Heart right ventricle (tissue), 16 donors: Measurements from ENCODE around the gene SHROOM4. TPM values are rescaled to one million over a fixed set of nuclear protein-coding genes. Genes with fewer than 3 reads are reported as not detected.

Source experiments
- ATAC-seq, 8 donors: fragments of 200-7000 bp; cut with Tn5 transposase; one replicate each; pipeline ENCODE4 v1.9.1; 2020; ENCODE audit warnings: mild to moderate bottlenecking in 8 of 8, moderate library complexity in 8 of 8, moderate number of reproducible peaks in 1 of 8
- DNase-seq, 2 donors: peaks; one replicate each; pipeline ENCODE4 v3.0.0-alpha.2; 2020
- H3K27ac ChIP-seq, 10 donors: fragments of 200-600 bp; sonication (generic) in 2 of 10; one replicate each; pipeline versions ENCODE4 v1.5.0 to v1.8.0; 2020 to 2022; ENCODE audit warnings: mild to moderate bottlenecking in 3 of 10
- H3K27me3 ChIP-seq, 7 donors: fragments of 200-600 bp; one replicate each; pipeline ENCODE4 v1.8.0; 2021 to 2022; ENCODE audit warnings: mild to moderate bottlenecking in 2 of 7
- H3K36me3 ChIP-seq, 9 donors: fragments of 200-600 bp; sonication (generic) in 1 of 9; one replicate each; pipeline versions ENCODE4 v1.5.0 to v1.8.0; 2020 to 2022; ENCODE audit warnings: mild to moderate bottlenecking in 2 of 9
- H3K4me1 ChIP-seq, 9 donors: fragments of 200-600 bp; sonication (generic) in 1 of 9; one replicate each; pipeline versions ENCODE4 v1.5.0 to v1.8.0; 2020 to 2022; ENCODE audit warnings: mild to moderate bottlenecking in 4 of 9
- H3K4me3 ChIP-seq, 10 donors: fragments of 200-600 bp; sonication (generic) in 2 of 10; one replicate each; pipeline versions ENCODE4 v1.5.0 to v1.8.0; 2020 to 2022; ENCODE audit warnings: mild to moderate bottlenecking in 7 of 10, moderate library complexity in 2 of 10
- H3K9me3 ChIP-seq, 11 donors: fragments of 200-600 bp in 10 of 11; sonication (generic) in 2 of 11; one replicate each; pipeline versions ENCODE4 v1.5.0 to v1.8.0; 2013 to 2022; ENCODE audit warnings: mild to moderate bottlenecking in 2 of 11, control low read depth in 1 of 11, moderate library complexity in 1 of 11
- CTCF ChIP-seq, 9 donors: fragments of 200-600 bp; sonication (generic) in 2 of 9; IDR thresholded peaks; one replicate each; pipeline versions ENCODE4 v1.5.0 to v1.8.0; 2021 to 2022; ENCODE audit warnings: antibody characterized with exemption in 9 of 9, mild to moderate bottlenecking in 5 of 9, moderate library complexity in 1 of 9
- WGBS, 2 donors: extraction: QIAGEN DNeasy Blood & Tissue Kit; methylation state at CpG; one replicate each; pipeline ENCODE4 v1.1.7; 2013; ENCODE audit warnings: inconsistent platforms in 1 of 2; 5-methylcytosine and 5-hydroxymethylcytosine counted together
- intact Hi-C, 10 donors: fragments of 100-400 bp; cut with DNase I; formaldehyde crosslinking; loops; one replicate each; pipeline versions ENCODE4 v1.11.1 to v1.14.2; 2022
- polyA plus RNA-seq, 2 donors: library from polyadenylated mRNA; stranded (reverse); fragments of 200-250 nt; gene quantifications; one replicate each; pipeline ENCODE4 v1.2.3, GENCODE V29; 2013
- total RNA-seq, 10 donors: library from RNA; stranded (reverse); fragmentation: NEBNext Ultra II Directional in 3 of 10; extraction: Animal tissue kit (Norgen Biotek cat#: 25700) in 3 of 10; gene quantifications; one replicate each; pipeline versions ENCODE4 v1.2.1 to v1.2.4, GENCODE V29; 2021 to 2023
- donor health status: Arrhythmogenic right ventricular cardiomyopathy.
- donor health status: ischemic (EF 13 %, LVEDD 7.1; RV severe dilation, severe dysfunction).
- donor health status: healthy with polysubstance abuse.
- donor health status: DM: no; HTN: yes; CAD: no.
- donor health status: DM: no; HTN: no; CAD: no.
- donor health status: ischemic (EF 25% LVEDD 6.9; RV normal size, moderate dysfunction).
- donor health status: ischemic (EF 25% LVEDD 5.7; RV mildly dilated, moderate dysfunction).
- donor health status: healthy.
- donor health status: DM: yes; HTN: yes; CAD: no.
- donor health status: Ischemic cardiomyopathy.
- donor health status: ischemic (EF 35%, LVEDD 5.7; RV mildly dilated, moderate dysfunction).
- donor health status: nonischemic (EF 11% LVEDD 7.7; RV severe dilation, severe dysfunction).
- donor health status: DM: yes; HTN: yes; CAD: no.
- donor health status: PGD.
- donor health status: ischemic (EF 29% LVEDD 5.4; RV normal size, mild dysfunction).
- donor health status: nonischemic (EF 23%, LVEDD 6.1; RV moderate dilation, normal function).

SHROOM4 gene
- total and polyA plus RNA-seq, 12 donors, result 3.6 to 17.9 (median 11.0) TPM

GRCh38 chrX:50627696-50628095, 186.3 kb downstream of the SHROOM4 start:
- Histone ChIP-seq H3K27ac (peak overlapping the region in 3 of 10 donors; percentile 9 to 44 (median 23)), H3K4me3 (no peak overlapping the region), H3K36me3 (peaks cover 0 to 25% (median 0%) of the 10 kb centered on the region in 9 donors), H3K4me1 (peaks cover 0 to 25% (median 8%) of the 10 kb centered on the region in 9 donors), H3K27me3 (peaks cover 0 to 4% (median 0%) of the 10 kb centered on the region in 7 donors), H3K9me3 (no peaks in the 10 kb centered on the region)
- no peak for TF ChIP-seq CTCF (IDR thresholded peaks at IDR 0.05)
- ATAC-seq (no peak), DNase-seq (no peak)
- intact Hi-C loops, result no loop called here
- WGBS, 2 donors, result 43 to 46% methylated on average over 2 of the region's 2 CpGs

GRCh38 chrX:50626432-50626831, 187.6 kb downstream of the SHROOM4 start:
- no peak for ATAC-seq
- Histone ChIP-seq H3K4me1 (peaks cover 0 to 25% (median 8%) of the 10 kb centered on the region in 9 donors), H3K4me3 (no peak overlapping the region), H3K36me3 (peaks cover 0 to 24% (median 0%) of the 10 kb centered on the region in 9 donors), H3K9me3 (no peaks in the 10 kb centered on the region), H3K27ac (no peak overlapping the region), H3K27me3 (peaks cover 0 to 15% (median 0%) of the 10 kb centered on the region in 7 donors)
- DNase-seq, result no peak
- 90 to 93% methylated on average over 4 of the region's 4 CpGs for WGBS, 2 donors
- TF ChIP-seq CTCF (IDR thresholded peaks at IDR 0.05), result no peak
- intact Hi-C loops, result no loop called here

GRCh38 chrX:50622751-50623150, 191.2 kb downstream of the SHROOM4 start:
- H3K36me3 ChIP-seq, result peaks cover 0 to 29% (median 0%) of the 10 kb centered on the region in 9 donors
- no peak overlapping the region for H3K27ac ChIP-seq
- no peaks in the 10 kb centered on the region for H3K9me3 ChIP-seq
- ATAC-seq (no peak), DNase-seq (no peak)
- no peak for TF ChIP-seq CTCF (IDR thresholded peaks at IDR 0.05)
- peaks cover 0 to 18% (median 0%) of the 10 kb centered on the region in 7 donors for H3K27me3 ChIP-seq
- H3K4me3 ChIP-seq, result no peak overlapping the region
- intact Hi-C loops, result no loop called here
- H3K4me1 ChIP-seq, result peaks cover 0 to 10% (median 2%) of the 10 kb centered on the region in 9 donors
- WGBS, 2 donors, result 92 to 94% methylated on average over 1 of the region's 1 CpG

GRCh38 chrX:50618788-50619558, 195.0 kb downstream of the SHROOM4 start:
- DNase-seq (peak in 1 of 2 donors; percentile 12), ATAC-seq (peak; percentile 57 to 95 (median 78))
- intact Hi-C loops, result no loop called here
- Histone ChIP-seq H3K9me3 (no peaks in the 10 kb centered on the region), H3K4me1 (peaks cover 0 to 8% (median 0%) of the 10 kb centered on the region in 9 donors), H3K4me3 (no peak overlapping the region), H3K36me3 (peaks cover 0 to 16% (median 0%) of the 10 kb centered on the region in 9 donors), H3K27me3 (peaks cover 0 to 32% (median 0%) of the 10 kb centered on the region in 7 donors), H3K27ac (peak overlapping the region in 7 of 10 donors; percentile 13 to 76 (median 37))
- peak in 3 of 9 donors; percentile 13 to 42 (median 16) for TF ChIP-seq CTCF (IDR thresholded peaks at IDR 0.05)
- 52 to 61% methylated on average over 12 of the region's 12 CpGs for WGBS, 2 donors
